GM21423 (cell line): ENCODE measurements around the gene NEURL1.
A peak's percentile ranks its signal among the peaks of the same experiment; 100 is the strongest.
"Not testable (repeated sequence)": the region's sequence is repeated elsewhere in the genome, so short reads cannot be mapped to it uniquely, and the experiment has no call there.

Experiments
- ATAC-seq: cut with Tn5 transposase; IDR thresholded peaks from one replicate; pipeline ENCODE4 v1.9.1; 2021; ENCODE audit warnings: mild to moderate bottlenecking, moderate library complexity; ENCODE audit not compliant: unreplicated experiment

NEURL1 gene

GRCh38 chr10:103463499-103463898 lies 30.0 kb upstream of the NEURL1 start:
- no peak for ATAC-seq

GRCh38 chr10:103465411-103466179 lies 27.9 kb upstream of the NEURL1 start:
- ATAC-seq, result no peak

- ATAC-seq, result no peak
Measured at GRCh38 chr10:103466734-103467133, 26.8 kb upstream of the NEURL1 start.

GRCh38 chr10:103467406-103467805 lies 26.1 kb upstream of the NEURL1 start:
- ATAC-seq, result no peak

- ATAC-seq, result no peak
Measured at GRCh38 chr10:103469201-103469600, 24.3 kb upstream of the NEURL1 start.

- peak; percentile 75 for ATAC-seq
Measured at GRCh38 chr10:103470761-103471653, 22.5 kb upstream of the NEURL1 start.

GRCh38 chr10:103472005-103472404 lies 21.5 kb upstream of the NEURL1 start:
- peak; percentile 24 for ATAC-seq

- no peak for ATAC-seq
Measured at GRCh38 chr10:103473261-103473671, 20.2 kb upstream of the NEURL1 start.

- no peak for ATAC-seq
Measured at GRCh38 chr10:103474077-103474476, 19.4 kb upstream of the NEURL1 start.

GRCh38 chr10:103475437-103475836 lies 18.1 kb upstream of the NEURL1 start:
- no peak for ATAC-seq

- ATAC-seq, result no peak
Measured at GRCh38 chr10:103476046-103476768, 17.3 kb upstream of the NEURL1 start.

- no peak for ATAC-seq
Measured at GRCh38 chr10:103478671-103479070, 14.8 kb upstream of the NEURL1 start.

GRCh38 chr10:103479135-103479534 lies 14.4 kb upstream of the NEURL1 start, which contains the start of gene CALHM3:
TSS of gene CALHM3 (minus strand) at chr10:103479240. CDS start at chr10:103479032, 208 bp downstream.
- ATAC-seq, result no peak

GRCh38 chr10:103480521-103480920 lies 13.0 kb upstream of the NEURL1 start:
- no peak for ATAC-seq

- ATAC-seq, result no peak
Measured at GRCh38 chr10:103481974-103482531, 11.5 kb upstream of the NEURL1 start.

GRCh38 chr10:103486635-103487409 lies 6.7 kb upstream of the NEURL1 start:
- ATAC-seq, result not testable (repeated sequence)

- no peak for ATAC-seq
Measured at GRCh38 chr10:103487410-103487708, 6.1 kb upstream of the NEURL1 start.

GRCh38 chr10:103490986-103491314 lies 2.6 kb upstream of the NEURL1 start:
- ATAC-seq, result no peak

GRCh38 chr10:103491729-103492364 lies 1.7 kb upstream of the NEURL1 start:
- ATAC-seq, result no peak
